HPDE6-E6E7 (cell line): ENCODE measurements around the gene PKD1L1.
"Not testable (repeated sequence)": the region's sequence is repeated elsewhere in the genome, so short reads cannot be mapped to it uniquely, and the experiment has no call there.

Experiments
- DNase-seq: peaks from one replicate; pipeline ENCODE4 v3.0.0; 2011; ENCODE audit warnings: missing footprints; ENCODE audit errors: extremely low spot score

Gene PKD1L1

DNA sequence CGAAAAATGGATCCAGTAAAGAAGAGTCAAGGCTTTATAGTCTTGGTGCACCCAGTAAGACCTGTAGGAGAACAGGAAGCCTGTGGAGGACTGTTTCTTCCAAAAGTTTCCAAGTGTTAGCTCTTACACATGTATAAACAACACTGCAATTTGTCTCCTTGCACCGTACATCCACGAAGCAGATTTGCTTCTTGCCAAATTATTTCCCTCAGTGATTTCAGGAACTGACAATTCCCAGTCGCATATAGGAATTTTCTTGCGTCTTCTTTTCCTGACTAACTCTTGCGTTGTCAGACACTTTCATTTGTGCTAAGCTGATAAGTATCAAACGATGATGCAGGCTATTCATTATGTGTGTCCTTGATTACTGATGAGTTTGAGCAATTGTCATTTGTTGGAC, 182.1 kb downstream of the PKD1L1 start:
- no peak for DNase-seq

GRCh38 chr7:47765373-47765979, 182.8 kb downstream of the PKD1L1 start:
- DNase-seq, result no peak

GRCh38 chr7:47764746-47765145, 183.5 kb downstream of the PKD1L1 start:
- no peak for DNase-seq

DNA sequence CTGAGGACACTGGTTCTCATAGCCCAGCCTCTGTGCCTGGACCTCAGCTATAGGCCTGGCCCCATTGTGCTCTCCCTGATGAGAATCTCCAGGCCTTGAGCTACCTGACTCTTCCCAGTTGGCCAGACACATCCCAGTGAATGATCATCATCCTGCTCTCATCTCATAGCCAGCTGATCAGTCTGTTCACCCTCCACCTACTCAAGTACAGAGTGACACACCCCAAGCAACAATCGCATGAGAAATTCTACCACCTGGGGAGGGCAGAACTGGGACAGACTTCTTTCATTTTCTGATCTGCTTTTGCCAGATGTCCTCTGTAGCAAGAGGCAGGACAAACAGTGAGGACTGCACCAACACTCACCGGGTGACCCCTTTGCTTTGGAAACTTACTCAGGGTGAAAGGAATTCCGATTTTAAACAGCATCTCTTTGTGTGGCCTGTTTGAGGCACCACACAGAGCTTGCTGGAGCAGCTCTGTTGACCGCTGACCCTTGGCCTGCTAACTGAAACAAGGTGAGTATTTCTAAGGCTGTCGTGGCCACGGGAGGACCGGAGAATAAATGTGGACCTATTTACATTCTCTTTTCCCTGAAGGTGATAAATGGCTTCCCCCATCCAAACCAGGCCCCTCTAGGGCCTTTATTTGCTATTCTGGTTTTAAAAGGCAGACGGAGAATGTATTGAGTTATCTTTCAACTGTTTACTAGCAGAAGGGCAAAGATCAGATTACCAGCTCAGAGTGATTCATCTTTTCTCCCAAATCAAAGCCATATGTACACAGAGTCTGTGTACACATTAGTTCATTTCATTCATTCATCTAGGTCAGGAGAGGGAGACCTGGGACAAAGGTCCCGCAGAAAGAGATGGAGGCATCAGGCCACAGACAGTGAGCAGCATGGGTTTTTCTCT, 184.9 kb downstream of the PKD1L1 start:
- peak; percentile 64 for DNase-seq

GRCh38 chr7:47762746-47763062, 185.6 kb downstream of the PKD1L1 start:
- DNase-seq, result no peak

- DNase-seq, result no peak
Observed at GRCh38 chr7:47762207-47762606, 186.1 kb downstream of the PKD1L1 start.

DNA sequence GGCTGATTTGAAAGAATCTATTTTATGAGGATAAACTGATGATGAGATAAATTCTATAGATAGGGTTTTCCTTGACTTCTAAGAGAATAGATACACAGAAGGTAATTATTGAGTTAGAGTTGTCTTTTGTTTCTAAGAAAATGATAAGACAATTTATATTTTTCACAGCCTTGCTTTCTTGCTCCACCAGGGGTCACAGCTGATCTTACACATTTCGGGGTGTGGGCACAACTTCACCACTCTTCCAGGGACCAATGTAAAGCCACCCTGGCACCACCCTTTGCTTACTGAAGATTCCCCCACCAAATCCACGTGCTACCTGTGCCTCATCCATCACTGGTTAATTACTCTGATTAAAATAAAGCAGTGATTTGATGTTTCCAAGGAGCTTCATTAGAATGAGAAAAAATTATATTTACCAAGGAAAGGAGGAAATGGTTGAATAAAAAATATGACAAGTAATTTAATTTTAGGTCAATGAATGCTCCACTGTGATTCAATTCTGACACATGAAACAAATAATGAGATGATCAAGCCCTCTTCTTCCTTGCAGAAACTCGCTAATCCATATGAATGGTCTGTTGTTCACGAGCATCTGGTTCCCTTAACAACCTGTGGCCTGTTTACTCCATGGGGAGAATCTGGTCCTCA, 189.1 kb downstream of the PKD1L1 start:
- no peak for DNase-seq

GRCh38 chr7:47758546-47758945, 189.7 kb downstream of the PKD1L1 start:
- DNase-seq, result no peak

DNA sequence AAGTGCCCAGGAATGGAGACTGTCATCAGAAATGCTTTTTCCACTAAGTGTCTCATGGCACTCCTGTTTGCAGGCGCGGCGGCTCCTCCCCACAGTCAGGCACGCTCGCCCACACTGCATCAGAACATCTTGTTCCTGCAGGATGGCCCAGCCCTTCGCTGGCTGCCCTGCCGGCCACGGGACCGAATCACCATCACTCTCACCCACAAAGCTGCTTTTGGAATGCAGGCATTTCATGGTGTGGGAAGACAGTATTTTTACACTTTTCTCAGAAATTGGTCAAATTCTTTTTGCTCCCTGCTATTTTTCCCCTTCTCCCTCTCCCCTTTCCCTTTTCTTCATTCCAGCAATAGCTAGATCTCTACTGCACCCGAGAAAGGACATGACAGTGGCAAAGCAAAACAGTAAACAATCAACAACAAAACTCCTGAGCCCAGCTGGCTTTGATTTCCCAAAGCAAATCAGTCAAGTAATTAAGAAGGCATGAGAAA, 190.3 kb downstream of the PKD1L1 start:
- peak; percentile 42 for DNase-seq

- DNase-seq, result no peak
Observed at GRCh38 chr7:47756636-47757035, 191.6 kb downstream of the PKD1L1 start.

DNA sequence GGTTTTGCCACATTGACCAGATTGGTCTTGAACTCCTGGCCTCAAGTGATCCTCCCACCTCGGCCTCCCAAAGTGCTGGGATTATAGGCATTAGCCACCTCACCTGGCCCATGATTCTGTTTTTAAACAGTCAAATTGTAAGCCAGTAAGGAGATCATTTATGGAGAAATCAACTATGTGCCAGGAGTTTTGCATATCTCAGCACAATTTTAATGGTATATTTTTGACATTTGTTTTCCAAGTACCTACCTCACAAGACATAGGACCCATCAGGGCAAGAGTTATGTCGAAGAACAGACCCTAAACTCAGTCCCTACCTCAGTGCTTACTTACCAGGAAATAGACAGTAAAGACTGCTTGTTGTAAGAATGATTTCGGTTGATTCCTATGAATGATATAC, 193.0 kb downstream of the PKD1L1 start:
- no peak for DNase-seq

DNA sequence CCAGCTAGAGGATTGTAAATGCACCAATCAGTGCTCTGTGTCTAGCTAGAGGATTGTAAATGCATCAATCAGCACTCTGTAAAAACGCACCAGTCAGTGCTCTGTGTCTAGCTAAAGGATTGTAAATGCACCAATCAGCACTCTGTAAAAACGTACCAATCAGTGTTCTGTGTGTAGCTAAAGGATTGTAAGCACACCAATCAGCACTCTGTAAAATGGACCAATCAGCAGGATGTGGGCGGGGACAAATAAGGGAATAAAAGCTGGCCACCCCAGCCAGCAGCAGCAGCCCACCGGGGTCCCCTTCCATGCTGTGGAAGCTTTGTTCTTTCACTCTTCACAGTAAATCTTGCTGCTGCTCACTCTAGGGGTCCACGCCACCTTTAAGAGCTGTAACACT, 196.5 kb downstream of the PKD1L1 start:
- not testable (repeated sequence) for DNase-seq

- DNase-seq, result no peak
Observed at GRCh38 chr7:47751043-47751442, 197.2 kb downstream of the PKD1L1 start.

DNA sequence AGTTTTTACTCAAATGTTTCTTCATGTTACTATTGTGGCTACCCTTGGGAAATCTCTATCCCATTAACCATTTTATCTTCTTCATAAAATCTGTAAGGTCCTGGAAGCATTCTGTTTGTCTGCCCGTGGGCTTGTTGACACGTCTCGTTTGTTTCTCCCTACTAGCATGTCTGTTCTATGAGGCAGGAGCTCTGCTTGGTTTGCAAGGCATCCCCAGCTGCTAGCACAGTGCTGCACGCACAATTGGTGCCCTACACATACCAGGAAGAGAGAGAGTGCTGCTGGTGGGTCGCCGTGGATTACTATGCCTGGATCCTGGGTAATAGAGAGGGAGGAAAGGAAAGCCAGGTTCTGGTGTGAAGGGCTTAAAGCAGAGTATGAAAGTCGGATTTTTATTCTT, 200.2 kb downstream of the PKD1L1 start:
- no peak for DNase-seq

DNA sequence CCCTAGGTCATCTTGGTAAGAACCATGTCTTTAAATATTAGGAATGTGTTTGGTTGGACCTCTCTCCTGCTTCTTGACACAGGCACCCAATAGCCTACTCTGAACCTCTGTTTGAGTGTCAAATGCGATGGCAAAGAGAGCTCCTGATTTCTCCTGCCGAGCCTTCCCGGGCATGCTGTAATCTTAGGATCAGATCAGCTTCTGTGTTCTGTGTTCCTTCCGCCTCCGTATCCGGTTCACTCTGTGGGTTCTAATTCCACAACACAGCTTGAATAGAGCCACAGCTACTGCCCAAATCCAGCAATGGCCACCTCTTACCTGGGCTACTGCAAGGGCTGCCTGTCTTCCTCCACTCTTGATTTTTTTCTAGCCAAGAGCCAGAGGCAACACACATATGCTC, 201.1 kb downstream of the PKD1L1 start:
- no peak for DNase-seq

DNA sequence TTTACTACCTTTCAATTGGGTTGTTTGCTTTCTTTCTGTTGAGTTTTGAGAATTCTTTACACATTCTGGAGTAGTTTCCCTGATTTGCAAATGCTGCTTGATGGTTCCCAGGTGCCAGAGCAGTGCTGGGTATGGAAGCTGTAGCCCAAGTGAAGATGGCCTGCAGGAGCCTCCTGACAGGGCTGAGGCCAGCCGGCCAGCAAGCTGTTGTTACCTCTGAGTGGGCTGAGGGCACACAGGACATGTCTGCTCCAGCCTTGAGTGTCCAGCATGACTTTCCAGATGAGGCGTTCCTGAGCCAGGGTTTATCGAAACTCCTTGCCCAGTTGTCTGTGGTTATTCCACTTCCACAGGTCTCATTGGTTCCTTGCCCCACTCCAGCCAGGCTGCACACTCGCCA, 201.8 kb downstream of the PKD1L1 start:
- no peak for DNase-seq

DNA sequence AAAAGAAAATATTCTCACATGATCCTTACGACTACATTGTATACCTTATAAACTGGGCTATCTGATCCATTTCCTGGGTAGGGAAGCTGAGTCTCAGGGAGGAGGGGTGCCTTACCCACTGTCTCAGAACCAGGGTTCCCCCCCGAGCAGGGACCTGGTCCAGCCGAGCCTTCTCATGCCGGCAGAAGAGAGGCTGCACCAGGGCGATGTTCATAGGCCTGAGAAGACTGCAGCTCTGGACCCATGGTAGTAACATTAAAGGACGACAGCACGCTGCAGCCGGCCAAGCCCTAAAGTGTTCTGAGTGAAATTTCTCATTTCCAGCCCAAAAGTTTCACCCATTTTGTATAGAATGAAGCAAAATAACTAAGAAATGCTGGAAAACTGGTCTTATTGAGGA, 203.4 kb downstream of the PKD1L1 start:
- no peak for DNase-seq

DNA sequence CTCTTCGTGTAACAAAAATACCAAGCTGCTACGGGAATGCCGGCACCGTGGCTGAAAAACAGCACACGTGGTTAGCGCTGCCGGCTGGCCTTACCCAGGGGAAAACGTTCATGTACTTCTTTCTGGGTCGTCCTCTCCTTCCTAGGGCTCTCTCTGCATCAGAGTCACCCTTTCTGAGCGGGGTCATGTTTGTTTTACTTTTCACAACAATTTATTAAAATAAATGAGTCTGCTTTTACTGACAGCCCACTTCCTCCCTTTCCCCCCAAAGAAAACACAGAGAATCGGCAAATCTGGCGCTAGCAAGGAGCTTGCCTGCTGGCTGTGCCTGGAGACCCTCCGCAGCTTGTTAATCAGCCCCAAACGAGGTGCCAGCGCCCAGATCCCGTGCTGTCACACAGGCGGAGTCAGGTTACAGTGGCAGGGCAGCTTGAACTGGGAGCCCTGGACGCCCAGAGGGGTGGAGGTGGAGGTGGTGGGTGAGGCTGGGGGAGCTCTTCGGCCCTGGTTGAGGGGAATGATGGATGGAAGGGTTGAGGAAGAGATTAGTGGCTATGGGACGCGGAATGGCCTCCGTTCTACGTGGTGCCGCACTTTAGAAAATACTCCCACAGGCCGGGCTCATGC, 204.2 kb downstream of the PKD1L1 start:
- no peak for DNase-seq

- DNase-seq, result no peak
Observed at GRCh38 chr7:47741984-47742383, 206.3 kb downstream of the PKD1L1 start.

DNA sequence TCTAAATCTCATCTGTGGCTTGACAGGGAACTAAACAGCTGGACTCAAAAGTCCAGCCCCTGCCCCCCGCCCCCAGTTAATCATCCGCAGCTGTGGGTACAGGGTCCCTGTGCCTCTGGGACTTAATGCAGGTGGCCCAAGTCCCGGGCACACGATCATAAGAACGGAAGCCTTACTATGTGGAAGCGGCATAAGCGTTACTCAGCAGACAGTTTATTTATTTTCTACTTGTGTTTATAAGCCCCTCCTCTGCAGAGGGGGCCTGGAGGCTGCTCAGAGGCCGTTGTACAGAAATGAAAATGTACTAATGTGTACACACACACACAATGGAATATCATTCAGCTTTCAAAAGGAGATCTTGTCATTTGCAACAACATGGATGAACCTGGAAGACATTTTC, 208.4 kb downstream of the PKD1L1 start:
- no peak for DNase-seq

DNA sequence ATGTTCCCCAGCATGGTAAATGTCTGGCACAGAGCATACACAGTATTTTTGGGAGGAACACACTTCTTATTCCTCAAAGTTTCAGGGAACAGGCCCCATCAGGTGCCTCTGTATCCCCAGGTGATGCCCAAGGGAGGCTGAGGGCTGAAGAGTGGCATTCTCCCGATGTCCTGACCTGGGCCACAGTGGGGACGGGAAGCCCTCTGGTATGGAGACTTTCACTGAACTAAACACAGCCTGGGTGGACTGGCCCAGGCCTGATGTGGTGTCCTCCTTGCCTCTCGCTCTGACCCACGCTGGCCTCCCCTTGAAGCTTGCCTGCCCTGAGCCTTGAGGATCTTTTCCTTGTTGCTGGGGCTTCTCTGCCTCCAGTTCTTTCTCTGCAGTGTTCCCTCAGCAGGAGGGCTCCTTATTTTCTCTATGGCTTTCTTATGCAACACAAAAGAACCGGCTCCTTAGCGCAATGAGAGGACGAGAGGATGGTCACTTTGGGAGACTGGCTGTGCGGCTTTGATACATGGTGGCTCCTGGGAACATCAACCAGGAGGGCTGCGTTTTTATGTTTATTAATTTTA, 208.9 kb downstream of the PKD1L1 start:
- DNase-seq, result no peak

- DNase-seq, result no peak
Observed at GRCh38 chr7:47738563-47739166, 209.6 kb downstream of the PKD1L1 start.
